OCI-LY3 (cell line): ENCODE results near the gene THRSP.

ENCODE experiments used
- H2AFZ ChIP-seq: fragments of 200-600, 300-600 bp; shearing (Covaris generic); 2 replicates; pipeline ENCODE4 v1.6.0; 2014; ENCODE audit warnings: antibody characterized with exemption, low read depth, low read length
- H3K27ac ChIP-seq: fragments of 200-600, 300-600 bp; sonication (generic); 2 replicates; pipeline ENCODE4 v1.5.1; 2014; ENCODE audit warnings: mild to moderate bottlenecking, low read length, moderate library complexity, mixed read lengths
- H3K27me3 ChIP-seq: fragments of 200-600, 300-600 bp; sonication (generic); 2 replicates; pipeline ENCODE4 v1.6.1; 2014; ENCODE audit warnings: low read depth, low read length, mixed read lengths
- H3K36me3 ChIP-seq: fragments of 200-600, 300-600 bp; sonication (generic); replicated peaks from 2 replicates; pipeline ENCODE3; 2014; ENCODE audit warnings: low read depth, low read length, mixed read lengths
- H3K4me1 ChIP-seq: fragments of 300-600, 200-600 bp; sonication (generic); 2 replicates; pipeline ENCODE4 v1.6.1; 2014; ENCODE audit warnings: low read length, mixed read lengths
- H3K4me2 ChIP-seq: fragments of 200-600, 300-600 bp; sonication (generic); 2 replicates; pipeline ENCODE4 v1.6.1; 2014; ENCODE audit warnings: low read length, mixed read lengths
- H3K4me3 ChIP-seq: fragments of 300-600, 200-600 bp; sonication (generic); 2 replicates; pipeline ENCODE4 v1.5.1; 2014; ENCODE audit warnings: antibody characterized with exemption, mild to moderate bottlenecking, low read length, moderate library complexity
- H3K79me2 ChIP-seq: fragments of 300-600, 200-600 bp; shearing (Covaris generic); 2 replicates; pipeline ENCODE4 v1.6.1; 2014; ENCODE audit warnings: mild to moderate bottlenecking, low read length, mixed read lengths
- H3K9ac ChIP-seq: fragments of 300-600, 200-600 bp; shearing (Covaris generic); 2 replicates; pipeline ENCODE4 v1.6.0; 2014; ENCODE audit warnings: mild to moderate bottlenecking, low read length, moderate library complexity
- H3K9me3 ChIP-seq: fragments of 200-600, 300-600 bp; shearing (Covaris generic); 2 replicates; pipeline ENCODE4 v1.6.1; 2014; ENCODE audit warnings: low read length, mixed read lengths; ENCODE audit not compliant: insufficient read depth
- H4K20me1 ChIP-seq: fragments of 200-600, 300-600 bp; sonication (generic); 2 replicates; pipeline ENCODE4 v1.6.1; 2016; ENCODE audit warnings: low read length, mixed read lengths; ENCODE audit not compliant: insufficient read depth
- CTCF ChIP-seq: fragments of 200-600, 300-600 bp; sonication (generic); IDR thresholded peaks from 2 replicates; pipeline ENCODE4 v1.5.1; 2014; ENCODE audit warnings: antibody characterized with exemption, low read length, low read depth
- EZH2phosphoT487 ChIP-seq: fragments of 200-600 bp; shearing (Covaris generic); IDR thresholded peaks from 2 replicates; pipeline ENCODE4 v1.6.1; 2018; ENCODE audit warnings: antibody characterized with exemption, mixed run types, low read depth

Gene THRSP

GRCh38 chr11:78041843-78042440 lies 21.7 kb upstream of the THRSP start:
- Histone ChIP-seq H3K36me3 (no peaks in the 10 kb centered on the region), H2AFZ (no peak overlapping the region), H3K27ac (no peak overlapping the region), H3K9me3 (no peaks in the 10 kb centered on the region), H3K4me2 (no peak overlapping the region), H3K9ac (no peak overlapping the region), H3K4me1 (peaks cover 6% of the 10 kb centered on the region; the same call in 1 of the 2 replicates), H3K4me3 (no peak overlapping the region), H4K20me1 (no peaks in the 10 kb centered on the region), H3K27me3 (no peaks in the 10 kb centered on the region), H3K79me2 (no peaks in the 10 kb centered on the region)
- TF ChIP-seq EZH2phosphoT487: no peak
- TF ChIP-seq CTCF: no peak

GRCh38 chr11:78044706-78045105 lies 19.0 kb upstream of the THRSP start:
- Histone ChIP-seq H4K20me1 (no peaks in the 10 kb centered on the region), H3K4me2 (no peak overlapping the region), H2AFZ (no peak overlapping the region), H3K4me1 (peaks cover 6% of the 10 kb centered on the region; the same call in 1 of the 2 replicates), H3K27ac (no peak overlapping the region), H3K9me3 (no peaks in the 10 kb centered on the region), H3K79me2 (no peaks in the 10 kb centered on the region), H3K4me3 (no peak overlapping the region), H3K9ac (no peak overlapping the region), H3K27me3 (no peaks in the 10 kb centered on the region), H3K36me3 (no peaks in the 10 kb centered on the region)
- TF ChIP-seq EZH2phosphoT487 (no peak), CTCF (no peak)

- peak overlapping the region; percentile 64 for H3K9ac ChIP-seq
- H3K9me3 ChIP-seq: no peaks in the 10 kb centered on the region
- H3K4me2 ChIP-seq: peak overlapping the region; percentile 87
- H3K4me3 ChIP-seq: peak overlapping the region; percentile 77
- no peak overlapping the region for H3K27ac ChIP-seq
- no peaks in the 10 kb centered on the region for H3K27me3 ChIP-seq
- H3K36me3 ChIP-seq: no peaks in the 10 kb centered on the region
- H2AFZ ChIP-seq: peak overlapping the region; percentile 93
- no peaks in the 10 kb centered on the region for H3K79me2 ChIP-seq
- no peak for TF ChIP-seq EZH2phosphoT487
- TF ChIP-seq CTCF: peak; percentile 99
- no peaks in the 10 kb centered on the region for H4K20me1 ChIP-seq
- H3K4me1 ChIP-seq: peaks cover 2% of the 10 kb centered on the region; the same call in 1 of the 2 replicates
Observed at GRCh38 chr11:78045851-78046485, 17.7 kb upstream of the THRSP start.

- Histone ChIP-seq H3K4me2 (peak overlapping the region; percentile 87), H4K20me1 (no peaks in the 10 kb centered on the region), H3K79me2 (no peaks in the 10 kb centered on the region), H3K36me3 (no peaks in the 10 kb centered on the region), H3K9me3 (no peaks in the 10 kb centered on the region), H3K9ac (no peak overlapping the region), H3K4me1 (peaks cover 2% of the 10 kb centered on the region; the same call in 1 of the 2 replicates), H2AFZ (peak overlapping the region; percentile 93), H3K27ac (no peak overlapping the region), H3K4me3 (peak overlapping the region; percentile 77), H3K27me3 (no peaks in the 10 kb centered on the region)
- TF ChIP-seq EZH2phosphoT487 (no peak), CTCF (no peak)
Observed at GRCh38 chr11:78046486-78046854, 17.2 kb upstream of the THRSP start.
